Measurements from ENCODE around the gene ARID3A. TPM values are rescaled to one million over a fixed set of nuclear protein-coding genes. Genes with fewer than 3 reads are reported as not detected.

ARID3A gene
- total and polyA plus RNA-seq, 2 donors (not counting 3 experiments of a cell fraction or from before 2014, with no cell fraction given) = 5.4 to 13.2 TPM

DNA sequence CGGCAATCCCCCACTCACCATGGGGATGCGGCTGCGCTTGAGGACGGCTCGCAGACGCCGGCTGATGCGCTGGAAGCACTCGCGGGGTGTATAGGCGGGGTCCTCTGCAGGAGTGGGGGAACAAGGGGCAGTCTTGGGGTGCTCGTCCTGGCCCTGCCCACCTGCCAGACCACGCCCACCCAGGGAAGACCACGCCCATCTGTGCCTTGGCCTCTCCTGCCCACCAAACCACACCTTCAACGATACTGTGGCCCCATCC, 25.9 kb upstream of the ARID3A start:
- no peak overlapping the region for H3K9ac ChIP-seq (replicated peaks; ENCODE audit: extremely low read depth, insufficient read depth, low read length)
- H3K4me2 ChIP-seq (ENCODE audit: insufficient read depth, low read length) = no peak overlapping the region
- peaks cover 0 to 11% of the 10 kb centered on the region in 2 experiments for H3K36me3 ChIP-seq (ENCODE audit: control insufficient read depth in 2 of 2, extremely low read depth in 1 of 2, insufficient read depth in 2 of 2, low read length in 2 of 2)
- dilution Hi-C loops (cut with MboI; ENCODE audit: extremely low pct_ligation_motif_present, low sequenced_read_pairs) (no loop called here), intact Hi-C loops (cut with micrococcal nuclease) (no loop called here)
- no peak overlapping the region for H3K27ac ChIP-seq (ENCODE audit: insufficient read depth, low read depth, low read length)
- no peak overlapping the region for H3K4me3 ChIP-seq (replicated peaks in 1 of 3; ENCODE audit: insufficient read depth in 1 of 3, low read depth in 1 of 3, low read length in 3 of 3)
- H4K20me1 ChIP-seq (replicated peaks; ENCODE audit: control insufficient read depth, extremely low read depth, insufficient read depth, low read length) = no peaks in the 10 kb centered on the region
- CTCF ChIA-PET = interaction anchor here (0.5 kb wide), 1 partner anchor 155 kb away, joined by 3 read pairs; no protein-coding TSS in a partner anchor
- TF ChIP-seq EZH2 (IDR thresholded peaks at IDR 0.05; ENCODE audit: borderline replicate concordance, low read depth, low read length, severe bottlenecking) = no peak
- no peak for TF ChIP-seq FOS (IDR thresholded peaks at IDR 0.05; ENCODE audit: borderline replicate concordance, insufficient read depth, low read length)
- no peak for TF ChIP-seq POLR2A (IDR thresholded peaks at IDR 0.05; ENCODE audit: low read depth, low read length)
- no peak for TF ChIP-seq POLR2AphosphoS5 (IDR thresholded peaks at IDR 0.05; ENCODE audit: insufficient read depth, low read depth, low read length)
- H2AFZ ChIP-seq (ENCODE audit: low read depth, low read length) = no peak overlapping the region
- no peaks in the 10 kb centered on the region for H3K4me1 ChIP-seq (ENCODE audit: control insufficient read depth, extremely low read depth, insufficient read depth, low read length)
- BruUV-seq (replicated peaks) = no TSS peak
- no peaks in the 10 kb centered on the region for H3K9me1 ChIP-seq (replicated peaks; ENCODE audit: control insufficient read depth, extremely low read depth, insufficient read depth, low read length)
- no peaks in the 10 kb centered on the region for H3K79me2 ChIP-seq (ENCODE audit: control insufficient read depth, insufficient read depth, low read length)
- no peaks in the 10 kb centered on the region for H3K9me3 ChIP-seq (replicated peaks; ENCODE audit: control insufficient read depth, insufficient read depth, low read length)
- DNase-seq (ENCODE audit: low read depth, low spot score) (no peak), FAIRE-seq (no peak)
- POLR2A ChIA-PET = no interaction called here
- no peaks in the 10 kb centered on the region for H3K27me3 ChIP-seq (ENCODE audit: control insufficient read depth in 2 of 2, insufficient read depth in 2 of 2, low read length in 2 of 2)

GRCh38 chr19:900302-901111, 25.3 kb upstream of the ARID3A start:
- Histone ChIP-seq H3K4me2 (ENCODE audit: insufficient read depth, low read length) (no peak overlapping the region), H3K4me1 (ENCODE audit: control insufficient read depth, extremely low read depth, insufficient read depth, low read length) (no peaks in the 10 kb centered on the region), H3K27me3 (ENCODE audit: control insufficient read depth in 2 of 2, insufficient read depth in 2 of 2, low read length in 2 of 2) (no peaks in the 10 kb centered on the region), H3K9me3 (replicated peaks; ENCODE audit: control insufficient read depth, insufficient read depth, low read length) (no peaks in the 10 kb centered on the region), H3K36me3 (ENCODE audit: control insufficient read depth in 2 of 2, extremely low read depth in 1 of 2, insufficient read depth in 2 of 2, low read length in 2 of 2) (peaks cover 0 to 11% of the 10 kb centered on the region in 2 experiments), H3K9ac (replicated peaks; ENCODE audit: extremely low read depth, insufficient read depth, low read length) (no peak overlapping the region), H3K9me1 (replicated peaks; ENCODE audit: control insufficient read depth, extremely low read depth, insufficient read depth, low read length) (no peaks in the 10 kb centered on the region), H2AFZ (ENCODE audit: low read depth, low read length) (no peak overlapping the region), H3K27ac (ENCODE audit: insufficient read depth, low read depth, low read length) (no peak overlapping the region), H3K79me2 (ENCODE audit: control insufficient read depth, insufficient read depth, low read length) (no peaks in the 10 kb centered on the region), H3K4me3 (replicated peaks in 1 of 3; ENCODE audit: insufficient read depth in 1 of 3, low read depth in 1 of 3, low read length in 3 of 3) (no peak overlapping the region), H4K20me1 (replicated peaks; ENCODE audit: control insufficient read depth, extremely low read depth, insufficient read depth, low read length) (no peaks in the 10 kb centered on the region)
- FAIRE-seq = no peak
- no peak for DNase-seq (ENCODE audit: low read depth, low spot score)
- no TSS peak for BruUV-seq (replicated peaks)
- TF ChIP-seq GATA2 (IDR thresholded peaks at IDR 0.05; ENCODE audit: insufficient read depth, insufficient read length, low read depth, low read length) = no peak
- TF ChIP-seq JUN (IDR thresholded peaks at IDR 0.05; ENCODE audit: borderline replicate concordance, insufficient read depth, insufficient read length, low read depth) = no peak
- TF ChIP-seq EZH2 (IDR thresholded peaks at IDR 0.05; ENCODE audit: borderline replicate concordance, low read depth, low read length, severe bottlenecking) = no peak
- TF ChIP-seq POLR2A (IDR thresholded peaks at IDR 0.05; ENCODE audit: low read depth, low read length) = no peak
- TF ChIP-seq, protein P1, sequence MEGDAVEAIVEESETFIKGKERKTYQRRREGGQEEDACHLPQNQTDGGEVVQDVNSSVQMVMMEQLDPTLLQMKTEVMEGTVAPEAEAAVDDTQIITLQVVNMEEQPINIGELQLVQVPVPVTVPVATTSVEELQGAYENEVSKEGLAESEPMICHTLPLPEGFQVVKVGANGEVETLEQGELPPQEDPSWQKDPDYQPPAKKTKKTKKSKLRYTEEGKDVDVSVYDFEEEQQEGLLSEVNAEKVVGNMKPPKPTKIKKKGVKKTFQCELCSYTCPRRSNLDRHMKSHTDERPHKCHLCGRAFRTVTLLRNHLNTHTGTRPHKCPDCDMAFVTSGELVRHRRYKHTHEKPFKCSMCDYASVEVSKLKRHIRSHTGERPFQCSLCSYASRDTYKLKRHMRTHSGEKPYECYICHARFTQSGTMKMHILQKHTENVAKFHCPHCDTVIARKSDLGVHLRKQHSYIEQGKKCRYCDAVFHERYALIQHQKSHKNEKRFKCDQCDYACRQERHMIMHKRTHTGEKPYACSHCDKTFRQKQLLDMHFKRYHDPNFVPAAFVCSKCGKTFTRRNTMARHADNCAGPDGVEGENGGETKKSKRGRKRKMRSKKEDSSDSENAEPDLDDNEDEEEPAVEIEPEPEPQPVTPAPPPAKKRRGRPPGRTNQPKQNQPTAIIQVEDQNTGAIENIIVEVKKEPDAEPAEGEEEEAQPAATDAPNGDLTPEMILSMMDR (IDR thresholded peaks at IDR 0.05; ENCODE audit: extremely low read depth in 1 of 2, insufficient read depth in 1 of 2, low read depth in 1 of 2, low read length in 2 of 2) = no peak
- no peak for TF ChIP-seq FOS (IDR thresholded peaks at IDR 0.05; ENCODE audit: borderline replicate concordance, insufficient read depth, low read length)
- TF ChIP-seq POLR2AphosphoS5 (IDR thresholded peaks at IDR 0.05; ENCODE audit: insufficient read depth, low read depth, low read length) = no peak
- no peak for TF ChIP-seq MYC (IDR thresholded peaks at IDR 0.05; ENCODE audit: low read depth, low read length)
- TF ChIP-seq, protein P2, sequence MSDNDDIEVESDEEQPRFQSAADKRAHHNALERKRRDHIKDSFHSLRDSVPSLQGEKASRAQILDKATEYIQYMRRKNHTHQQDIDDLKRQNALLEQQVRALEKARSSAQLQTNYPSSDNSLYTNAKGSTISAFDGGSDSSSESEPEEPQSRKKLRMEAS (IDR thresholded peaks at IDR 0.05; ENCODE audit: insufficient read depth, insufficient read length) = no peak
- intact Hi-C loops (cut with micrococcal nuclease) = no loop called here
- POLR2A ChIA-PET = no interaction called here
- CTCF ChIA-PET = interaction anchor here (0.5 kb wide), 1 partner anchor 155 kb away, joined by 3 read pairs; no protein-coding TSS in a partner anchor
- dilution Hi-C loops (cut with MboI; ENCODE audit: extremely low pct_ligation_motif_present, low sequenced_read_pairs) = no loop called here
